ENCODE measurements around the gene ZNF697.

DNA sequence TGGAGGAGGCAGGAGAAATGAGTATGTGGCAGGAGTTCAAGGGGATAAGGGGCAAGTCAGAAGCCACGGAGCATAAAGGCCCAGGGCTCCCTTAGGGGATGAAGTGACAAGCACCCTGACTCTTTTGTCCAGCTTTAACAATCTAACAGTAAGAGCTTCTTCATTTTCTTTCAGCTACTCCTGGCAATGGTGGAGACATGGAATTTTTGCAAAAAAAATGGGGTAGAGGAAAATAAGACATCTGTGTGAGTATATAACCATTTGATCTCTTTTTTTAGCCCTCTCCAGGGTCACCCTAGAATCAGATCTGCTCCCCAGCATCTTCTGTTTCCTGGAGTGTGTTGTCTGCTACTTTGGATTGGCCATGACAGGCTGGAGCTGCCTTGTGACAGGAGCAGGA lies 47.1 kb downstream of the ZNF697 start:
- TF ChIP-seq, protein P1, sequence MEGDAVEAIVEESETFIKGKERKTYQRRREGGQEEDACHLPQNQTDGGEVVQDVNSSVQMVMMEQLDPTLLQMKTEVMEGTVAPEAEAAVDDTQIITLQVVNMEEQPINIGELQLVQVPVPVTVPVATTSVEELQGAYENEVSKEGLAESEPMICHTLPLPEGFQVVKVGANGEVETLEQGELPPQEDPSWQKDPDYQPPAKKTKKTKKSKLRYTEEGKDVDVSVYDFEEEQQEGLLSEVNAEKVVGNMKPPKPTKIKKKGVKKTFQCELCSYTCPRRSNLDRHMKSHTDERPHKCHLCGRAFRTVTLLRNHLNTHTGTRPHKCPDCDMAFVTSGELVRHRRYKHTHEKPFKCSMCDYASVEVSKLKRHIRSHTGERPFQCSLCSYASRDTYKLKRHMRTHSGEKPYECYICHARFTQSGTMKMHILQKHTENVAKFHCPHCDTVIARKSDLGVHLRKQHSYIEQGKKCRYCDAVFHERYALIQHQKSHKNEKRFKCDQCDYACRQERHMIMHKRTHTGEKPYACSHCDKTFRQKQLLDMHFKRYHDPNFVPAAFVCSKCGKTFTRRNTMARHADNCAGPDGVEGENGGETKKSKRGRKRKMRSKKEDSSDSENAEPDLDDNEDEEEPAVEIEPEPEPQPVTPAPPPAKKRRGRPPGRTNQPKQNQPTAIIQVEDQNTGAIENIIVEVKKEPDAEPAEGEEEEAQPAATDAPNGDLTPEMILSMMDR (IDR thresholded peaks at IDR 0.05), result no peak
- TF ChIP-seq EZH2 (IDR thresholded peaks at IDR 0.05; ENCODE audit: borderline replicate concordance, insufficient read depth, low read depth, low read length, poor library complexity, severe bottlenecking), result no peak

All from B cell (primary cell).